ENCODE measurements around the gene DNAH2.

The DNAH2 gene

GRCh38 chr17:7844292-7845154 is 127.0 kb downstream of the DNAH2 start:
- Histone ChIP-seq H3K27ac (peak overlapping the region; percentile 79), H3K4me1 (ENCODE audit: low read depth, poor library complexity, severe bottlenecking) (no peaks in the 10 kb centered on the region), H3K79me2 (ENCODE audit: insufficient read depth, low read depth) (no peaks in the 10 kb centered on the region), H4K20me1 (ENCODE audit: insufficient read depth) (no peaks in the 10 kb centered on the region), H3K9ac (peak overlapping the region; percentile 69), H2AFZ (ENCODE audit: low read depth) (no peak overlapping the region), H3K36me3 (ENCODE audit: insufficient read depth) (no peaks in the 10 kb centered on the region), H3K4me3 (IDR thresholded peaks at IDR 0.05; ENCODE audit: insufficient read depth, low read depth, low read length) (no peak overlapping the region), H3K27me3 (ENCODE audit: insufficient read depth, low read depth) (no peaks in the 10 kb centered on the region), H3K4me2 (0 out of 2 replicates have a peak overlapping the region, but pooled peaks have one; percentile 17)
- no peak for TF ChIP-seq CTCF (conservative IDR thresholded peaks at IDR 0.05; ENCODE audit: low read depth, low read length)

- H3K27ac ChIP-seq: no peak overlapping the region
- no peak overlapping the region for H3K4me2 ChIP-seq
- no peaks in the 10 kb centered on the region for H3K4me1 ChIP-seq (ENCODE audit: low read depth, poor library complexity, severe bottlenecking)
- no peak for TF ChIP-seq CTCF (conservative IDR thresholded peaks at IDR 0.05; ENCODE audit: low read depth, low read length)
- no peaks in the 10 kb centered on the region for H3K27me3 ChIP-seq (ENCODE audit: insufficient read depth, low read depth)
- no peaks in the 10 kb centered on the region for H3K36me3 ChIP-seq (ENCODE audit: insufficient read depth)
- H2AFZ ChIP-seq (ENCODE audit: low read depth): no peak overlapping the region
- no peaks in the 10 kb centered on the region for H3K79me2 ChIP-seq (ENCODE audit: insufficient read depth, low read depth)
- H4K20me1 ChIP-seq (ENCODE audit: insufficient read depth): no peaks in the 10 kb centered on the region
- no peak overlapping the region for H3K4me3 ChIP-seq (IDR thresholded peaks at IDR 0.05; ENCODE audit: insufficient read depth, low read depth, low read length)
- no peak overlapping the region for H3K9ac ChIP-seq
Measured at GRCh38 chr17:7845359-7846062, 128.0 kb downstream of the DNAH2 start.

GRCh38 chr17:7846063-7846735 is 128.7 kb downstream of the DNAH2 start:
- Histone ChIP-seq H3K27me3 (ENCODE audit: insufficient read depth, low read depth) (no peaks in the 10 kb centered on the region), H3K36me3 (ENCODE audit: insufficient read depth) (no peaks in the 10 kb centered on the region), H3K79me2 (ENCODE audit: insufficient read depth, low read depth) (no peaks in the 10 kb centered on the region), H3K9ac (no peak overlapping the region), H3K4me3 (IDR thresholded peaks at IDR 0.05; ENCODE audit: insufficient read depth, low read depth, low read length) (no peak overlapping the region), H2AFZ (ENCODE audit: low read depth) (no peak overlapping the region), H4K20me1 (ENCODE audit: insufficient read depth) (no peaks in the 10 kb centered on the region), H3K27ac (no peak overlapping the region), H3K4me1 (ENCODE audit: low read depth, poor library complexity, severe bottlenecking) (no peaks in the 10 kb centered on the region), H3K4me2 (no peak overlapping the region)
- TF ChIP-seq CTCF (conservative IDR thresholded peaks at IDR 0.05; ENCODE audit: low read depth, low read length): no peak

GRCh38 chr17:7846765-7847661 is 129.5 kb downstream of the DNAH2 start:
- Histone ChIP-seq H2AFZ (ENCODE audit: low read depth) (no peak overlapping the region), H3K27ac (no peak overlapping the region), H4K20me1 (ENCODE audit: insufficient read depth) (no peaks in the 10 kb centered on the region), H3K4me1 (ENCODE audit: low read depth, poor library complexity, severe bottlenecking) (no peaks in the 10 kb centered on the region), H3K36me3 (ENCODE audit: insufficient read depth) (no peaks in the 10 kb centered on the region), H3K4me3 (IDR thresholded peaks at IDR 0.05; ENCODE audit: insufficient read depth, low read depth, low read length) (no peak overlapping the region), H3K27me3 (ENCODE audit: insufficient read depth, low read depth) (no peaks in the 10 kb centered on the region), H3K79me2 (ENCODE audit: insufficient read depth, low read depth) (no peaks in the 10 kb centered on the region), H3K9ac (no peak overlapping the region), H3K4me2 (no peak overlapping the region)
- no peak for TF ChIP-seq CTCF (conservative IDR thresholded peaks at IDR 0.05; ENCODE audit: low read depth, low read length)
